ENCODE data around the gene ADAP1.

Gene ADAP1

DNA sequence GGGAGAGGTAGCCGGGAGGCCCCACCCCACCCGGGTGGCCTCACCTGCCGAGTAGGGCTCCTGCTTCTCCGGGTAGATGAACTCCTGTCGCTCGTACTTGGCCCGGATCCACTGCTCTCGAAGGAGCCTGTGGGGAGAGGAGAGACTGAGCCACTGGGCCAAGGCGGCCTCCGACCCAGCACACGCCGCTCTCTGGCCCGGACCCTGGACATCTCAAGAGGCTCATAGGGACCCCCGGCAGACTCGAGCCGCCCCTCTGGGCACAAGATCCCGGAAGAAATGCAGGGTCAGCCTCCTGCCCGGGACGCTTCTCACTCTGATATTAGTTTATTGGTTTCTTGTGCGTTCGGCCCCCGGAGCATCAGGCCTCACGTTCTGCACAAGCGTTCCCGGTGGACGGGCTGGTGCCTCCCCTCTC is 34.5 kb downstream of the ADAP1 start:
- no peak for DNase-seq

DNA sequence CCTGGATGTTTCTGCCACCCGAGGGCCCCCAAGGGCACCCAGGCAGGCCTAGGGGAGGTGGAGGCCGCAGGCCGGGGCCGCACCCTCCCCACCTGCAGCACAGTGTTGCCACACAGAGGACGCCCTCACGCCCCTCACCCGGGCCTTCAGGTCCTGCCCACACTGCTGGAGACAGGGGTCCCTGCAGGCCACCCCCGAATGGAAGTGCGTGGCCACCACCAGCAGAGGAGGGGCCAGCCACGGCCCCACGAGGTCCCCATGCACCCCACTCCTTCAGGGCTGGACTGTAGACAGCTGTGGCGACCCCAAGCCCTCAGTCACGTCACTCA is 35.4 kb downstream of the ADAP1 start:
- no peak for DNase-seq

DNA sequence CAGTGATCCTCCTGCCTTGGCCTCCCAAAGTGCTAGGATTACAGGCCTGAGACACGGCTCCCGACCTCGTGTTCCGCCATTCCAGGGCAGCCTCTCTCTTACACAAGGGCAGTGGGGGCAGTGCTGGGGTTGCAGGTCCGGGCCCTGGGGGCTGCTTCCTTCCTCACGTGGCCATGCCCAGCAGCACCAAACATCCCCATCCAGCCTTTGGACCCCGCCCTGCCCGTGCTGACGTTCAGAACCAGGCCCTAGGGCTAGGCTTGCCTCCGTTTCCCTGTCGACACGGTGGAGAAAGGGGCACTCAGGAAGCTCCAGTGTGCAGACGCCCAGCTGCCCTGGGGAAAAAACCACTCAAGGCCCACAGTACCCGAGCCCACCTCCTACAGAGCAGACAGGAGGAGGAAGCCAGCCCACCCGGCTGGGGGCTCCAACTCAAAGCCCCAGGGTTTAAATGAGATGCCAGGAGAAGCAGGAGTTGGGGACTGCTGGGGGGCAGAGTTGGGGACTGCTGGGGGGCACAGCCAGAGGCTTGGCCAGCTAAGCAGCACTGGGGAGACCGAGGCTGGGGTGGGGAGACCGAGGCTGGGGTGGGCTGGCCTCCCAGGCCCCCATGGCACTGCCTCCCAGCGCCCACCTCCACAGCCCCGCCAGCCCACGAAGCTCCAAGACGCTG is 35.9 kb downstream of the ADAP1 start:
- DNase-seq, result no peak

DNA sequence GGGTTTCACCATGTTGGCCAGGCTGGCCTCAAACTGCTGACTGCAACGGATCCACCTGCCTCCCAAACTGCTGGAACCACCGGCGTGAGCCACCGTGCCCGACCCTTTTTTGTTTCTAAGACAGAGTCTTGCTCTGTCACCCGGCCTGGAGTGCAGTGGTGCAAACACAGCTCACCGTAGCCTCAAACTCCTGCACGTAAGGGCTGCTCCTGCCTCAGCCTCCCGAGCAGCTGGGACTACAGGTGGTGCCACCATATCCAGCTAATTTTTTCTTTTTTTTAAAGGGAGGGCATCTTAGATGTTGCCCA is 36.4 kb downstream of the ADAP1 start:
- no peak for DNase-seq

DNA sequence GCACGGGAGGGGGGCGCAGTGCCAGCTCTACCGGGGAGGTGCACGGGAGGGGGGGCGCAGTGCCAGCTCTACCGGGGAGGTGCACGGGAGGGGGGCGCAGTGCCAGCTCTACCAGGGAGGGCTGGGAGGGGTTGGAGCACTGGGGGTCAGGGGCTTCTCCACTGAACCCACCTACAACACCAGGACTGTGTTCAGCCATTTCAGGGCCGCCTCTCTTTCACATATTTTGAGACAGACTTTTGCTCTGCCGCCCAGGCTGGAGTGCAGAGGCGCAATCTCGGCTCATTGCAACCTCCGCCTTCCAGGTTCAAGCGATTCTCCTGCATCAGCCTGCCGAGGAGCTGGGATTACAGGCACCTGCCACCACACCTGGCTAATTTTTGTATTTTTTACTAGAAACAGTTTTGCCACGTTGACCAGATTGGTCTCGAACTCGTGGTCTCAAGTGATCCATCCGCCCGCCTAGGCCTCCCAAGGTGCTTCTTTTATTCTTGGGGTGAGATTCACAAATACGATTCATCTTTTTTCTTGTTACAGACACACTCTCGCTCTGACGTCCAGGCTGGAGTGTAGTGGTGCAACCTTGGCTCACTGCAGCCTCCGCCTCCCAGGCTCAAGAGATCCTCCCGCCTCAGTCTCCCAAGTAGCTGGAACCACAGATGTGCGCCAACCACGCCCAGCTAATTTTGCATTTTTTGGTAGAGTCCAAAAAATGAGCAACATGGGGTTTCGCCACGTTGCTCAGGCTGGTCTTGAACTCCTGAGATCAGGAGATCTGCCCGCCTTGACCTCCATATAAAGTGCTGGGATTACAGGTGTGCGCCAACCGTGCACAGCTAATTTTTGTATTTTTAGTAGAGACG is 37.0 kb downstream of the ADAP1 start:
- DNase-seq, result no peak

DNA sequence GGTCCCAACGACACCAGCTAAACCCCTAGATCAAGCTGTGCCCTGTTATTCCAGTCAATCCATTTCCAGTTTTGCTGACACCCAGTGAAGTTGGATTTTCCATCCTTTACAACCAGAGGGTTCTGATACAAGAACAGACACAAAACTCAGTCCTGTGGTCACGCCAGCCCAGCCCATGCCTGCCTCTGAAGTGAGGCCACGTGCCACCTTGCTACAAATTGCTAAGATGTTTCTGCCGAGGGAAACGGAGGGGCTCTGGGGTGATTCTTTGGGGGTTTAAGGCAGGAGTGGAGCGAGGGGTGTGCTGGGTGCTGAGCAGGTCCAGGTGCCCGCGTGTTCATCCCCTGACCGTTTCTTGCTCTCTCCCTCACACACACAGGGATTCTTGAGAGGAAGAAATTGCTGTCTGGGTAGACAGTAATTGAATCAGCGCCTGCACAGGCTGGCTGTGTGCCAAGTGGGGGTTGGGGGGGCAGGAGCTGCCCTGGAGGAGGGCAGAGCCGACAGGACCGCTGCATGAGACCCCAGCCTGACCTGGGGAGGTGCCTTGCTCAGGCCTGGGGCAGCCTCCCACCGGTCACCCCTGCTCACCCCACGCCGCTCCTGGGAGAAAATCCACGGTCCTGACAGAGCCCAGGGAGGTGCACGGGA is 38.1 kb downstream of the ADAP1 start:
- DNase-seq, result no peak

DNA sequence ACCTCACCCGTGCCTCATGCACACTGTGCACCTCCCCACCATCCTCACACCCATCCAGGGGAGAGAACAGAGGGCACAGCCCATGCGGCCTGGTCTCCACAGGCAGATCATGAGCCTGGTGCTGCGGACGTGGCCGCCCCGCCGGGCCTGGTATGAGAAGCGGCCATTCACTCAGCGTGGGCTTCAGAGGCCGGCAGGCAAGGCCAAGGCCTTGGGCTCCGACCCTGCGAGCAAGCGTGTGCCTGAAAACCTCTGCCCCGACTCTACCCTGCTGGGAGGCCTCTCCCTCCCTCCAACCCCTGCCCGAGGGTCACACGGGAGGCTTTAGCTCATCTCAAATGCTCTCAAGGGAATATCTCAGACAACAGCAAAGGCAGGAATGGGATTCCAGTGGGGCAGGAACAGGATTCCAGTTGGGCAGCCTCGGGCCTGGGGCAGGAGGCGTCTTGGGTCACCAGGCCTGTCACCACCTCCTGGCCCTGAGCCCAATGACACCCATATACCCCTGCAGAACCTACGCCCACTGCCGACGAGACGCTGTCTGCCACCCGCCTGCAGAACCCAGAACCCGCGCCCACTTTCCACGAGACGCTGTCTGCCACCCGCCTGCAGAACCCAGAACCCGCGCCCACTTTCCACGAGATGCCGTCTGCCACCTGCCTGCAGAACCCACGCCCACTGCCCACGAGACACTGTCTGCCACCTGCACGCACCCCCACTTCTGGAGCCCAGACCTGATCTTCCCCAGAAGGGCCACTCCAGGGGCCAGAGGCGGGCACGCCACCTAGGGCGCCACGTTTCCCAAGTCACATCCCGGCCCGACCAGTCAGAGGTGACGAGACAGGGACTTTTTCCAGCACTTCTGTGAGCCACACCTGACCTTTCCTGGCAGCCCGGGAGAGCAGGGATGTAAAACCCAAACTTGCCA is 38.9 kb downstream of the ADAP1 start:
- DNase-seq, result no peak

DNA sequence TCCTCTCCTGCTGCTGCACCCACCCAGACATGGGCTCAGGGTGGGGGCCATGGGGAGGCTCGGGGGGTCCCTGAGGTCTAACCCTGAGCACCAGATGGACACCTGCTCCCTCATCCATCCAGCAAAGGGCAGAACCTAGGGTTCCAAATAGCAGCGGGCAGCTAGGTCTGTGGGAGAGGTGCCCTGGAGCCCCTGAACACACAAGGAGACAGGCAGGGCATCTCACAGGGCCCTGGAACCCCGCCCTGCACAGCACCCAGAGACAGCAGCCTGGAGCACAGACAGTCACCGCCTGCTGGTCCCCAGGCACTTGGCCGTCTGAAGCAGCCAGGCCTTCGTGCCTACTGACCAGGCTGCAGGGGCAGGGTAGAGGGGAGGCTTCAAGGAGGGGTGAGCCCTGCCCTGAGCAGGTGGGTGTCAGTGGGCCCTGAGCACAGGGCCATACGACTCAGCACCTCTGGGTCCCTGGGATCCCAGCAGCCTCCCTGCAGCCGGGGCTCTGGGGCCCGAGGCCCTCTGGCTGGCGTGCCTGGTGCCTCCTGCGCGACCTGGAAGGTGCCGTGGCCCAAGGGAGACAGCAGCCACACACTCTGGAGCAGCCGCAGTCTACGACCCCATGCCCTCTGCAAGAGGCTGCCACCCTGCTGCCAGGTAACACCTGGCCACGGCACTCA is 39.8 kb downstream of the ADAP1 start:
- no peak for DNase-seq

DNA sequence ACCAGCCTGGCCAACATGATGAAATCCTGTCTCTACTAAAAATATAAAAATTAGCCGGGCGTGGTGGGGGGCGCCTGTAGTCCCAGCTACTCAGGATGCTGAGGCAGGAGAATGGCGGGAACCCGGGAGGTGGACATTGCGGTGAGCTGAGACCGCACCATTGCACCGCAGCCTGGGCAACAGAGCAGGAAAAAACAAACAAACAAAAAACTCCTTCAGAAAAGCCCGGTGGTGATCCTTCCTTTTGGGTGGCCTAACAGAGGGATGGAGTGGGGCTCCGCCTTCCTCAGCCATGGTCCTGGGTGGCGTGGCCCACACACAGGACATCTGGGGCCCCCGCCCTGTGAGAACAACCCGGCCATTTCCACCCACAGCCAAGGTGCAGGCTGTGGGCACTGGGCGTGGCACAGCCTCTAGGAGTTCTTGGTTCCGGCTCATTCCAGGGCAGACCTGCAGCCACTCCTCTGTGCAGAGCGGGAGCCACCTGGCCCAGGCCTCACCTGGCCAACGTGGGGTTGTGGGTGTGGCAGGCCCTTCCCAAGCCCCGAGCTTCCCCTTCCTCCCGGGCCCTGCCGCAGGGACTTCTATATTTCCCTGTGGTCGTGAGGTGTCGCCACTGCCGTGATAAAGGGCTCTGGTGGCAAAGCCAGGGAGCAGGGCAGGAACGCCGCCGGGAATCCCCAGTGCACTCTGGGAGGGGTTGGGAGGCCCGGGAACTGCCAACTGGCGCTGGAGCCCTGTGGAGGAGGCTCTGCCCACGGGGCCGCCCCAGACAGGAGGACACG is 40.6 kb downstream of the ADAP1 start:
- no peak for DNase-seq

DNA sequence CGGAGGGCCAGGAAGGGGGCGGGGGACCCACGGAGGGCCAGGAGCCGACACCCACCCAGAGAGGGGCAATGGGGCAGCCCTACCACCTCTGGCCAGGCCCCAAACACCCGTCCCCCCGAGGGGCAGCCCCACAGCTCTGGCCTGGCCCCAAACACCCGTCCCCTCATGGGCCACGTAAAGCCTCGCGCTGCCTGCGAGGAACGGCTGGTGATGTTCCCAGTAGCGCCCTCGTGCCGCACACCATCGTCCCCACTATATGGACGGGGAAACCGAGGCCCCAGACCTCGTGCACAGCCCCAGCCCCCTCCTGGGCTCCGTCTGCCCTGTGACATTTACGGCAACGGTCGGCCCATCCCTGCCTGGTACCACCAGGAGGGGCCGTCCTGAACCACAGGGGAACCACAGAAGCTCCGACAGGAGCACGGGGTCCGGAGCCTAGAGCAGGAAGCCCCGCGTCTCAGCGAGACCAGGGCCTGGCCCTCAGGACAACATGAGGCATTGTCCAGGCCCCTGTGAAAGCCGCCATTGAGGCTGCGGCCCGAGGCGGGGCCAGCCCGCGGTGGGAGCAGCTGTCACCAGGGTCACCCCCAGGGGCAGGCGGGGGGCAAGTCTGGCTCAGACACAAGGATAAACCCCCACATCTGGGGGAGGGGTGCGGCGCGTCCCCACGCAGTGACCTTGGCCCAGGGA is 42.5 kb downstream of the ADAP1 start:
- DNase-seq, result no peak

DNA sequence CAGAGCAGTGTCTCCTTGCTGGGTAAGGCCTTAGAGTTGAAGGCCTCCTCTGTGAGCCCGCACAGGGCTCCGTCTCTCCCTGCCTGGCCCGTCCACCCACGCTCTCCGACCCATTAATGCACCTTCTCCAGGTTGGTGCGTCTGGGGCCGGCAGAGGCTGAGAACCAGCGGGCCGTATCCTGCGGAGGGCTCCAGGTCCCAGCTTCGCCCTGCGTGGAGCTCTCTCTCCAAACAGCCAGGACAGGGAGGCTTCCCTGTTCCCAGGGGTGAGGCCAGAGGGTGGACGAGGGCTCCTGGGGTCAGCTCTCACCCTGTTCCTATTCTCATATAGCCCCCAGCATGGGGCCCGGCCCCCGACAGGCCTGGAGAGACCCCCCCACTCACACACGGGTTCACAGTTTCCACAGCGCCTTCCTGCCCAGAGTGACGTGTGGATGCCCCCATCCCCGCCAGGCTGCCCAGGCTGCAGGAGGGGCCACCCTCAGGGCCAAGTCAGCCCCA is 43.5 kb downstream of the ADAP1 start:
- no peak for DNase-seq

DNA sequence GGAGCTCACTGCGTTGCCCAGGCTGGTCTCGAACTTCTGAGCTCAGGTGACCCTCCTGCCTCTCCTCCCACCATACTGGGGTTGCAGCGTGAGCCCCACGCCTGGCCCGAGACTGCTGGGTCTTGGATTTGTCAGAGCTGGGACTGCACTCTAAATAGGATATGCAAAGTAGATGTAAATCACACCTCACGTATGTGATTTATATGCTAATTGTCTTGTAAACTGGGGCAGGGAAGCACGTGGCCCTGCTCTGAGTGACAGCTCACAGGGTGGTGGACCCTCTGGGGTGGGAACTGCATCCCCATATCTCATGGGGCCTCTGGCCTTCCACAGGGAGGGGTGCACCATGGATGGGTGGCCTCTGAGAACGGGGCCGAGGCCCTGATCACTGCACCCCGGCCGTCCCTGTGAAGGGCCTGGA is 44.0 kb downstream of the ADAP1 start:
- DNase-seq, result no peak

DNA sequence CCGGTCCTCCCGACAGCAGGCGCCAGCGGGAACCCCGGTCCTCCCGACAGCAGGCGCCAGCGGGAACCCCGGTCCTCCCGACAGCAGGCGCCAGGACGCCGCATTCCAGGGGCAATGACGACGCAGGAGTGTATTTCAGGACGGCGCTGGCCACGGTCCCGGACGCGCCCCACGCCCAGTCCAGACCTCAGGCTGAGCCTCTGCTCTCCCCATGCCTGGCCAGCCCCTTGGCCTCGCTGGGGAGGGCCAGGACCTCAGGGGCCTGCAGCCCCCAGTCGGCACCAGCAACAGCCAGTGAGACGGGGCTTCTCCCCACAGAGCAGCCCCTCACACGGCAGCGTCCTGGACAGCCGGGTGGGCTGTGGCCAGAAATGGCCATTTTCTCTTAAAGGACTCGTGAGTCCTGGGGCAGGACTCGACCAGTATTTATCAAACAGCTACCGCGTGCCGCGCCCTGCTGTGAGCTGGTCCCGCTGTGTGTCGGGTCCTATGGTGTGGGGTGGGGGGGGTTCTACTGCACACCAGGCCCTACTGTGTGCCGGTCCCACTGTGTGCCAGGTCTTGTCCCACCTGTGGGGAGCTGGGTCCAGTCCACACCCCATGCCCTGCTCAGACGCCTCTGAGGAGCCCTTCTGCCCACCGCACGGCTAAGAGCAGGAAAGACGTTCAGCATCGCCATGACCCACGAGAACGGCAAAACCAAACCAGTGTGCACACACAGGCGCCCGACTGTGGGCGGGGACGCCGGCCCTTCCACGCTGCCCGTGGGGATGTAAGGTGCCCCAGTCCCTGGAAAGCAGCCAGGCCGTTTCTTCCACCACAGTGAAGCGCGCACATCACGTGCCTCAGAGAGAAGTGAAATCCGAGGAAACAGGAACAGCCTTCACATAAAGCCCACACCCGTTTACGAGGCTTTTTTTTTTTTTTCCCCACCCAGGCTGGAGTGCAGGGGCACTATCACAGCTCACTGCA is 44.8 kb downstream of the ADAP1 start:
- peak; percentile 91 for DNase-seq

DNA sequence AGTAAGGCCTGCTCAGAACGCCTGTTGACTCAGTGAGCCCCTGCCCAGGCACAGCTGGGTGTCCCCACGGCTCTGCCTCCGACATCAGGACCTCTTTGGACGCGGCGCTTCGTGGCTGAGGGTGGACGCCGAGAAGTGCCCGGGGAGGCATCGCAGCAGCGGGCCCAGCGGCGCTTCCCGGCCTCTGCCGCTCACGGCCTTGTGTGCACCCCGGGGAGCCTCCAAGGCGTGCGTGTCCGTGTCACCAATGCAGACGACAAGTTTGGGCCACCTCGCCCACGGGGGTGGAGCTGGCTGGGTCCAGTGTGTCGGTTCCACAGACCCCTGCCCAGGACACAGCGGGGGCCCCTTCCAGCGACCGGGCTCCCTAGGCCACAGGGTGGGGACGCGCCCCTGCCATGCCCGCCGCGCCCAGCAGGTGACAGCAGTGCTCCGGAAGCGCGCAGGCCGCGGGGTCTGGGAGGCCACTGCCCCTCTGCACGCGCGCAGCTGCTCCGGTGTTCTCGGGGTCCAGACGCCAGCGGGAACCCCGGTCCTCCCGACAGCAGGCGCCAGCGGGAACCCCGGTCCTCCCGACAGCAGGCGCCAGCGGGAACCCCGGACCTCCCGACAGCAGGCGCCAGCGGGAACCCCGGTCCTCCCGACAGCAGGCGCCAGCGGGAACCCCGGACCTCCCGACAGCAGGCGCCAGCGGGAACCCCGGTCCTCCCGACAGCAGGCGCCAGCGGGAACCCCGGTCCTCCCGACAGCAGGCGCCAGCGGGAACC is 45.7 kb downstream of the ADAP1 start:
- peak; percentile 48 for DNase-seq

DNA sequence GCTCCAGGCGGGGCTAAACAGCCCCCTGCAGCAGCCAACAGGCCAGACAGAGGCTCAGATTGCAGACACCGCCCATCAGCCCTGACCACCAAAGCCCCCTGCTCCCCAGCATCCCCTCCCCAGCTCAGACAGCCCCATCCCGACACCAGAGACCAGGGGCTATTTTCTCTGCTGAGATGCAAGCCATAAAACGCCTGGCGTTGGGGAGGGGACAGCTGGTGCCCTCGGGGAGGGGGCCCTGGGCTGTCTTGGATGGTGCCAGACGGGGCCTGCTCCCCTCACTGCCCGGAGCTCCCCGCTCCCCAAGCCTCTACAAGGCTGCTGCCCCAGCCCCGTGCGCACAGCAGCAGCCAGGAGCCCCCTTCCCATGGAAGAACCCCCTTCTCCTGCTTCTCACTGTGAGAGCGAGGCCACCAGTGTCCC is 46.3 kb downstream of the ADAP1 start:
- DNase-seq, result no peak

DNA sequence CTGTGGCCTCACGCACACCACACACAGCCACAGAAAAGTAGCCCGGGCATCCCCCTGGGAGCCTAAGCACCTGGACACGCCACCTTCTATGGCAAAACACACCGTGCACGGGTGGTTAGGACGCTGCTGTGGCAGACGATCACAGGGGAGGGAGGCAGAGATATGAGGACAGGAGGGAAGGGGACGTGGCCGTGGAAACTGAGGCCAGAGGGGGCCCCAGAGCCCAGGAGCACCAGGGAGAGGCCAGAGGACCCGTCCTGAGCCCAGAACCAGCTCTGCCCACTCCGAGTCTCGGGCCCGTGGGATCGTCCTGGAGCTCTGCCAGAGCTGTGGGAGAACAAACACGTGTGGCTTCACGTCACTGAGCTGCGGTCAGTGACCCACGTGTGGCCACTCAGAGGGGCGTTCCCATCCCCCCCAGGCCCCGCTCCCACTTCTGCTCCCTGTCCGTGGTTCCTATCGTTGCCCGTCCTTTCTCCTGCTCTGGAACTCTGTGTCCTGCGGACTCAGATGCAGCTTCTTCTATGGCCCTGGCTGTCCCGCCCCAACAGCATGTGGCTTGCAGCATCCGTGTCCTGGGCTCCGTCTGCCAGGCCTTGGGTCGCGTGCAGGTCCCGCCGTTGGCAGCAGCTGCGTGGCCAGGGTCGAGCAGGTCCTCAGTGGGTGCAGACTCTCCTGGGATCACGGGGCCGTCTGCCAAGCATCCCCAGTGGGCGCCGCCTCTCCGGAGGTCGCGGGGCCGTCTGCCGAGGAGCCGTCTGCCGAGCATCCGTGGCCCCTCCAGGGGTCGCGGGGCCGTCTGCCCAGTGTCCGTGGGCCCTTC is 47.1 kb downstream of the ADAP1 start:
- no peak for DNase-seq

DNA sequence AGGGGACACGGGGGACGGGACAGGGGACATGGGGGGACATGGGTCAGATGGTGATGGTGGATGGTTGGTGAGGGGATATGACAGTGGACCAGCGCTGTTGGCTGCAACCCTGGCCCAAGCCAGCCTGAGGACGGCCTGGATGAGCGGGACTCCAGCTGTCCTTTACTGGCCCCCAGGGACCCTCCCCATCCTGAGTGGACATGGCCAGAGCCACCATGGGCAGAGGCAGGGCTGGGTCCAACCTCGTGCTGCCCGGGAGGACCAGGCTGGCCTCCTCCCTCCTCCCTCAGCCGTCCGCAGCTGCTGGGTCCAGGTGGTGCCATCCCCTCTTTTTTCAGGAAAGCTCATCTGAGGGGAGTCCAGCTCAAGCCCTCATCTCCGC is 47.7 kb downstream of the ADAP1 start:
- no peak for DNase-seq

DNA sequence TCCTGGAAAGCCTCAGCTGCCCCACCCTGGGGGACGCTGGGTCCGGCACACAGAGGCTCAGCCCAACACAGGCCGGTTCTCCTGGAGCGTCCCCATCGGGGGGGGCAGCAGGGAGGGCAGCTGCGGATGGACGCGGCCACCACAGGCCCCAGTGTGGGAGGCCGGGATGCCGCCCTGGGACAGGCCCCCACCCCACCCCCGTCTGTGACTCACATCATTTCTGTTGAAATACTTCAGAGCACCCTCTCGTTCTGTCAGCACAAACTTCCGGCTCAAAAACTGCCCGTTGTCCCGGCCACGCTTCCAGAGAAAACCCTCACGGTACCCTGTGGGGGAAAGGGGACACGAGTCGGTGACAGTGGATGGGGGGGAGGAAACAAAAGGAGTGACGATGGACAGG is 49.6 kb downstream of the ADAP1 start:
- no peak for DNase-seq
